PFSK-1 (cell line): ENCODE measurements around the gene CNN2.

ENCODE experiments used
- TF ChIP-seq, protein P1 (sequence below), 2 experiments: IDR thresholded peaks; 2 replicates each; pipeline versions ENCODE4 v1.6.1 to v1.8.0; 2011 to 2012; ENCODE audit warnings: low read depth in 2 of 2, low read length in 2 of 2, control low read depth in 1 of 2, inconsistent platforms in 1 of 2, mild to moderate bottlenecking in 1 of 2, moderate library complexity in 1 of 2; ENCODE audit not compliant: insufficient read depth in 1 of 2

CNN2 gene

DNA sequence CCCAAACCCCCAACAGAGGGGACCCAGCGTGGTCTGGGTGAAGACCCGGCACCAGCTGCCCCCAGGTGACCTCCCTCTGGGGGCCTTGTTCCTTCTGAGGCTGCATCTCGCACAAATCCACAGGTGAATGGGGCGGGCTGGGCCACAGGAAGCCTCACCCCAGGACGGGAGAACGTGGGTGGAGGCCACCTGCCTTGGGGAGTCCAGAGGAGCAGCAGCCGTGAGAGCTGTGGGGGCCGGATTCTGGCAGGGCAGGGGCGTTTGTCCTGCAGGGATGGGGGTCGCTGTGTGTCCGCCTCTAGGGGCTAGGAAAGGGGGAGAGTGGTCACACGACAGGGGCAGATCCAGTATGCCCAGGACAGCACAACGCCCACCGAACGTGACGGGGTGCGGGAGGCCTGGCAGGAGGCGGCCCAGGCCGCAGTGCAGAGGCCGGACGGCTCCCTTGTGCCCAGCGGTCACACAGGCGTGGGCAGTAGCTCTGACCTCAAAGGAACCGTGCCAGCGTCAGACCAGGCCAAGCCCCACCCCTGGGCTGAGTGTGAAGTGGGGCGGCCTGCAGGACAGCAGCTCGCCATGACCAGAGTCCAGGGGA, 62.1 kb downstream of the CNN2 start:
- TF ChIP-seq, protein P1, sequence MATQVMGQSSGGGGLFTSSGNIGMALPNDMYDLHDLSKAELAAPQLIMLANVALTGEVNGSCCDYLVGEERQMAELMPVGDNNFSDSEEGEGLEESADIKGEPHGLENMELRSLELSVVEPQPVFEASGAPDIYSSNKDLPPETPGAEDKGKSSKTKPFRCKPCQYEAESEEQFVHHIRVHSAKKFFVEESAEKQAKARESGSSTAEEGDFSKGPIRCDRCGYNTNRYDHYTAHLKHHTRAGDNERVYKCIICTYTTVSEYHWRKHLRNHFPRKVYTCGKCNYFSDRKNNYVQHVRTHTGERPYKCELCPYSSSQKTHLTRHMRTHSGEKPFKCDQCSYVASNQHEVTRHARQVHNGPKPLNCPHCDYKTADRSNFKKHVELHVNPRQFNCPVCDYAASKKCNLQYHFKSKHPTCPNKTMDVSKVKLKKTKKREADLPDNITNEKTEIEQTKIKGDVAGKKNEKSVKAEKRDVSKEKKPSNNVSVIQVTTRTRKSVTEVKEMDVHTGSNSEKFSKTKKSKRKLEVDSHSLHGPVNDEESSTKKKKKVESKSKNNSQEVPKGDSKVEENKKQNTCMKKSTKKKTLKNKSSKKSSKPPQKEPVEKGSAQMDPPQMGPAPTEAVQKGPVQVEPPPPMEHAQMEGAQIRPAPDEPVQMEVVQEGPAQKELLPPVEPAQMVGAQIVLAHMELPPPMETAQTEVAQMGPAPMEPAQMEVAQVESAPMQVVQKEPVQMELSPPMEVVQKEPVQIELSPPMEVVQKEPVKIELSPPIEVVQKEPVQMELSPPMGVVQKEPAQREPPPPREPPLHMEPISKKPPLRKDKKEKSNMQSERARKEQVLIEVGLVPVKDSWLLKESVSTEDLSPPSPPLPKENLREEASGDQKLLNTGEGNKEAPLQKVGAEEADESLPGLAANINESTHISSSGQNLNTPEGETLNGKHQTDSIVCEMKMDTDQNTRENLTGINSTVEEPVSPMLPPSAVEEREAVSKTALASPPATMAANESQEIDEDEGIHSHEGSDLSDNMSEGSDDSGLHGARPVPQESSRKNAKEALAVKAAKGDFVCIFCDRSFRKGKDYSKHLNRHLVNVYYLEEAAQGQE (IDR thresholded peaks at IDR 0.05; ENCODE audit: insufficient read depth in 1 of 2, low read depth in 2 of 2, low read length in 2 of 2), result no peak
